IMR-90 (cell line): ENCODE data around the gene CFAP221. TPM values are rescaled to one million over a fixed set of nuclear protein-coding genes. Genes with fewer than 3 reads are reported as not detected.

Experiments
- ATAC-seq: fragments of 200-7000 bp; cut with Tn5 transposase; 2 replicates; pipeline ENCODE4 v1.9.1; 2020; ENCODE audit warnings: low read depth, mild to moderate bottlenecking, moderate library complexity
- BruUV-seq: library from RNA; stranded (reverse); fragments of 400-500 nt; replicated peaks from 2 replicates; lab custom pipeline; 2021; lab: Mats Ljungman, UMichigan
- CTCF ChIA-PET: fragments of 300-600 bp; formaldehyde crosslinking; extraction: SDS; loops from one replicate; lab custom pipeline; 2021; ENCODE audit warnings: antibody characterized with exemption; lab: Yijun Ruan, JAX
- POLR2A ChIA-PET: fragments of 300-600 bp; sonication (Branson Sonifier 250); formaldehyde crosslinking; loops from one replicate; lab custom pipeline; 2022; ENCODE audit warnings: antibody characterized with exemption; ENCODE audit not compliant: unreplicated experiment; lab: Charles Lee
- DNase-seq: peaks from one replicate; pipeline ENCODE4 v3.0.0; 2013
- H2AFZ ChIP-seq: replicated peaks from 2 replicates; pipeline ENCODE3; 2013; ENCODE audit warnings: low read length, mild to moderate bottlenecking; ENCODE audit not compliant: poor library complexity
- H2AK5ac ChIP-seq: 2 replicates; pipeline ENCODE4 v1.6.1; 2013; ENCODE audit warnings: low read depth, low read length, inconsistent platforms
- H2AK9ac ChIP-seq: replicated peaks from 2 replicates; pipeline ENCODE3; 2013; ENCODE audit warnings: mild to moderate bottlenecking, low read depth, low read length, moderate library complexity; ENCODE audit not compliant: poor library complexity
- H2BK120ac ChIP-seq: 2 replicates; pipeline ENCODE4 v1.6.1; 2013; ENCODE audit warnings: low read depth, low read length, inconsistent platforms
- H2BK15ac ChIP-seq: 3 replicates; pipeline ENCODE4 v1.6.1; 2013; ENCODE audit warnings: low read depth, low read length, inconsistent platforms
- H2BK20ac ChIP-seq: 2 replicates; pipeline ENCODE4 v1.6.1; 2013; ENCODE audit warnings: low read depth, mild to moderate bottlenecking, inconsistent platforms, low read length, moderate library complexity
- H2BK5ac ChIP-seq: 2 replicates; pipeline ENCODE4 v1.6.1; 2013; ENCODE audit warnings: mild to moderate bottlenecking, low read depth, low read length, inconsistent platforms; ENCODE audit not compliant: poor library complexity, severe bottlenecking
- H3K14ac ChIP-seq: replicated peaks from 2 replicates; pipeline ENCODE4 v1.6.1; 2013; ENCODE audit warnings: low read depth, low read length, inconsistent platforms
- H3K18ac ChIP-seq: 2 replicates; pipeline ENCODE4 v1.6.1; 2013; ENCODE audit warnings: low read depth, low read length, control low read depth
- H3K23ac ChIP-seq: 2 replicates; pipeline ENCODE4 v1.6.1; 2013; ENCODE audit warnings: low read depth, low read length, inconsistent platforms
- H3K27ac ChIP-seq: 2 replicates; pipeline ENCODE4 v1.5.1; 2013; ENCODE audit warnings: mild to moderate bottlenecking, control low read depth, low read length; ENCODE audit not compliant: insufficient read depth
- H3K27me3 ChIP-seq: 2 replicates; pipeline ENCODE4 v1.6.1; 2013; ENCODE audit warnings: low read length; ENCODE audit not compliant: control insufficient read depth, insufficient read depth
- H3K36me3 ChIP-seq: 2 replicates; pipeline ENCODE4 v1.6.1; 2013; ENCODE audit warnings: low read length, mixed read lengths; ENCODE audit not compliant: control insufficient read depth, insufficient read depth
- H3K4ac ChIP-seq: 2 replicates; pipeline ENCODE4 v1.6.1; 2013; ENCODE audit warnings: low read depth, low read length, inconsistent platforms
- H3K4me1 ChIP-seq: 2 replicates; pipeline ENCODE4 v1.6.1; 2013; ENCODE audit warnings: low read length, mixed read lengths; ENCODE audit not compliant: control insufficient read depth, insufficient read depth
- H3K4me2 ChIP-seq: 2 replicates; pipeline ENCODE4 v1.6.1; 2013; ENCODE audit warnings: low read depth, mild to moderate bottlenecking, control low read depth, low read length, moderate library complexity
- H3K4me3 ChIP-seq: 2 replicates; pipeline ENCODE4 v1.5.1; 2013; ENCODE audit warnings: low read depth, mild to moderate bottlenecking, control low read depth, low read length, moderate library complexity; ENCODE audit not compliant: insufficient read depth
- H3K56ac ChIP-seq: 2 replicates; pipeline ENCODE4 v1.6.1; 2013; ENCODE audit warnings: low read length, inconsistent platforms; ENCODE audit not compliant: insufficient read depth; ENCODE audit errors: extremely low read depth
- H3K79me1 ChIP-seq, 2 experiments: 2 replicates each; pipeline ENCODE4 v1.6.1; 2013; ENCODE audit warnings: low read length in 2 of 2, inconsistent platforms in 1 of 2, low read depth in 1 of 2
- H3K9ac ChIP-seq: 2 replicates; pipeline ENCODE4 v1.6.1; 2013; ENCODE audit warnings: low read depth, low read length, control low read depth
- H3K9me1 ChIP-seq: 2 replicates; pipeline ENCODE4 v1.6.1; 2013; ENCODE audit warnings: low read length, inconsistent platforms; ENCODE audit not compliant: insufficient read depth
- H3K9me3 ChIP-seq: 2 replicates; pipeline ENCODE4 v1.6.1; 2013; ENCODE audit warnings: low read length; ENCODE audit not compliant: control insufficient read depth, insufficient read depth
- H4K20me1 ChIP-seq: 2 replicates; pipeline ENCODE4 v1.6.1; 2013; ENCODE audit warnings: low read length, inconsistent platforms; ENCODE audit not compliant: insufficient read depth
- H4K5ac ChIP-seq: 2 replicates; pipeline ENCODE4 v1.6.1; 2013; ENCODE audit warnings: mild to moderate bottlenecking, low read depth, low read length, control low read depth
- H4K8ac ChIP-seq, 2 experiments: 2 replicates each; pipeline ENCODE4 v1.6.1; 2013; ENCODE audit warnings: low read depth in 2 of 2, low read length in 2 of 2, control low read depth in 1 of 2, inconsistent platforms in 1 of 2
- H4K91ac ChIP-seq: 2 replicates; pipeline ENCODE4 v1.6.1; 2013; ENCODE audit warnings: low read depth, low read length, inconsistent platforms; ENCODE audit not compliant: insufficient read depth
- BHLHE40 ChIP-seq: fragments of 150-350 bp; IDR thresholded peaks from 2 replicates; pipeline ENCODE4 v1.6.1; 2016; ENCODE audit warnings: mild to moderate bottlenecking, low read depth, low read length
- CHD1 ChIP-seq: IDR thresholded peaks from 2 replicates; pipeline ENCODE4 v1.6.1; 2012; ENCODE audit warnings: low read depth, low read length, improper control_type of control experiment
- CTCF ChIP-seq: conservative IDR thresholded peaks from 2 replicates; pipeline ENCODE4 v1.5.1; 2012; ENCODE audit warnings: mild to moderate bottlenecking, low read depth, low read length, improper control_type of control experiment
- MAFK ChIP-seq: IDR thresholded peaks from 2 replicates; pipeline ENCODE4 v1.6.1; 2012; ENCODE audit warnings: low read depth, low read length, improper control_type of control experiment
- POLR2A ChIP-seq: IDR thresholded peaks from 2 replicates; pipeline ENCODE4 v1.6.1; 2012; ENCODE audit warnings: mild to moderate bottlenecking, low read depth, low read length
- SMC3 ChIP-seq: fragments of 150-350 bp; IDR thresholded peaks from 2 replicates; pipeline ENCODE4 v1.6.1; 2016; ENCODE audit warnings: low read depth, mild to moderate bottlenecking, antibody characterized with exemption, low read length, moderate library complexity
- WGBS, 2 experiments: methylation state at CpG; one replicate each; pipeline versions ENCODE4 v1.1.5 to v1.1.7; 2013; ENCODE audit warnings: missing lambda C conversion rate in 2 of 2; ENCODE audit not compliant: insufficient read length in 1 of 2; ENCODE audit errors: extremely low coverage in 2 of 2; 5-methylcytosine and 5-hydroxymethylcytosine counted together
- dilution Hi-C: fragments of 300-500 bp; cut with HindIII; formaldehyde crosslinking; loops from one replicate; pipeline ENCODE4 v1.14.3; 2018; ENCODE audit warnings: low sequenced_read_pairs; ENCODE audit not compliant: unreplicated experiment
- in situ Hi-C: fragments of 300-500 bp; cut with MboI; formaldehyde crosslinking; loops from 3 replicates; pipeline ENCODE4 v1.14.3; 2019; ENCODE audit warnings: low sequenced_read_pairs, inconsistent platforms, mixed read lengths
- intact Hi-C: fragments of 100-400 bp; cut with micrococcal nuclease; formaldehyde crosslinking; loops from 2 replicates; pipeline ENCODE4 v1.10.0; 2022
- polyA plus RNA-seq, 3 experiments: library from polyadenylated mRNA; depleted of rRNA; stranded (reverse); fragments of >200 nt; gene quantifications; 2 replicates each; pipeline ENCODE4 v1.2.3, GENCODE V29; 2012; ENCODE audit warnings: low replicate concordance in 1 of 3
- total RNA-seq: library from RNA; depleted of rRNA; stranded (reverse); fragments of >200 nt; gene quantifications from 2 replicates; pipeline ENCODE4 v1.2.3, GENCODE V29; 2012; rRNA removed

Gene CFAP221
- total and polyA plus RNA-seq, 2 of the 4 experiments (the other 2 are of a cell fraction), result not detected

- intact Hi-C loops (loop anchor here (10.0 kb wide), 1 partner anchor 969 kb away; no protein-coding TSS in a partner anchor), dilution Hi-C loops (no loop called here)
Measured at GRCh38 chr2:119706221-119706620, 162.0 kb downstream of the CFAP221 start.

More at GRCh38 chr2:119706221-119706620, 162.0 kb downstream of the CFAP221 start:
- H3K79me1 ChIP-seq, result no peaks in the 10 kb centered on the region
- no peak for DNase-seq
- no peak overlapping the region for H3K14ac ChIP-seq
- H2BK120ac ChIP-seq, result no peak overlapping the region
- H2AFZ ChIP-seq, result no peak overlapping the region
- no TSS peak for BruUV-seq
- H3K4me1 ChIP-seq, result no peaks in the 10 kb centered on the region
- in situ Hi-C loops, result no loop called here
- no peak overlapping the region for H3K4me3 ChIP-seq
- H2AK9ac ChIP-seq, result no peak overlapping the region
- TF ChIP-seq BHLHE40 (no peak), SMC3 (no peak), POLR2A (no peak), MAFK (no peak), CHD1 (no peak), CTCF (no peak)
- H3K18ac ChIP-seq, result no peak overlapping the region
- POLR2A ChIA-PET, result no interaction called here
- H4K20me1 ChIP-seq, result no peaks in the 10 kb centered on the region
- H3K9me3 ChIP-seq, result peaks cover 5% of the 10 kb centered on the region; the same call in 1 of the 2 replicates
- no peak overlapping the region for H2BK20ac ChIP-seq
- H3K9ac ChIP-seq, result no peak overlapping the region
- no peak overlapping the region for H3K4ac ChIP-seq
- CTCF ChIA-PET, result interaction anchor here (0.7 kb wide), 1 partner anchor 402 kb away, joined by 3 read pairs; no protein-coding TSS in a partner anchor
- no peak overlapping the region for H2AK5ac ChIP-seq
- no peak overlapping the region for H4K5ac ChIP-seq
- H3K36me3 ChIP-seq, result no peaks in the 10 kb centered on the region
- no peak overlapping the region for H2BK15ac ChIP-seq
- H3K4me2 ChIP-seq, result no peak overlapping the region
- no peak overlapping the region for H3K27ac ChIP-seq
- peaks cover 3% of the 10 kb centered on the region; the same call in 1 of the 2 replicates for H3K27me3 ChIP-seq
- H2BK5ac ChIP-seq, result no peak overlapping the region
- H3K9me1 ChIP-seq, result no peaks in the 10 kb centered on the region
- no peak overlapping the region for H3K56ac ChIP-seq
- WGBS, 2 experiments, result 100% methylated on average over 1 of the region's 8 CpGs; no CpG with 5 or more reads in 1 of the 2 experiments
- H3K23ac ChIP-seq, result no peak overlapping the region
- H4K91ac ChIP-seq, result no peak overlapping the region
- no peak overlapping the region for H4K8ac ChIP-seq
- ATAC-seq, result no peak

Other genes with a start within 250 kb of the CFAP221 start
- gene C2orf76, start 177.6 kb upstream of the CFAP221 start, total RNA-seq, result 9.7 and 10.6 TPM in 2 replicates
- 8.9 and 12.6 TPM in 2 replicates for gene C2orf76, start 177.6 kb upstream of the CFAP221 start, polyA plus RNA-seq (2012; rRNA removed)
- gene DBI, start 177.5 kb upstream of the CFAP221 start, total RNA-seq, result 42.5 and 69.7 TPM in 2 replicates
- gene DBI, start 177.5 kb upstream of the CFAP221 start, polyA plus RNA-seq (2012; rRNA removed), result 243 and 278 TPM in 2 replicates
- gene TMEM37, start 112.6 kb upstream of the CFAP221 start, total RNA-seq, result under 0.01 TPM in 1 of 2 replicates, not detected in the other
- 0.30 and 0.39 TPM in 2 replicates for gene TMEM37, start 112.6 kb upstream of the CFAP221 start, polyA plus RNA-seq (2012; rRNA removed)
- not detected in 2 replicates for gene SCTR, start 20.0 kb upstream of the CFAP221 start, total RNA-seq
- gene SCTR, start 20.0 kb upstream of the CFAP221 start, polyA plus RNA-seq (2012; rRNA removed), result not detected in 2 replicates
- 6.8 and 7.8 TPM in 2 replicates for gene TMEM177, start 134.8 kb downstream of the CFAP221 start, total RNA-seq
- gene TMEM177, start 134.8 kb downstream of the CFAP221 start, polyA plus RNA-seq (2012; rRNA removed), result 8.2 and 8.7 TPM in 2 replicates
- gene PTPN4, start 215.5 kb downstream of the CFAP221 start, total RNA-seq, result 13.6 and 19.2 TPM in 2 replicates
- 2.9 and 4.0 TPM in 2 replicates for gene PTPN4, start 215.5 kb downstream of the CFAP221 start, polyA plus RNA-seq (2012; rRNA removed)